HG02970 (cell line): ENCODE results near the gene WFIKKN2.
"Not testable (repeated sequence)": the region's sequence is repeated elsewhere in the genome, so short reads cannot be mapped to it uniquely, and the experiment has no call there.

ENCODE experiments used
- ATAC-seq: cut with Tn5 transposase; IDR thresholded peaks from one replicate; pipeline ENCODE4 v1.9.1; 2021; ENCODE audit warnings: mild to moderate bottlenecking, moderate library complexity, moderate number of reproducible peaks; ENCODE audit not compliant: unreplicated experiment, low FRiP score

WFIKKN2 gene

GRCh38 chr17:50850640-50851039, 15.3 kb downstream of the WFIKKN2 start:
- no peak for ATAC-seq

- ATAC-seq, result no peak
These were observed 17.7 kb downstream of the WFIKKN2 start for GRCh38 chr17:50853015-50853615.

- ATAC-seq, result no peak
These were observed 18.4 kb downstream of the WFIKKN2 start for GRCh38 chr17:50853781-50854180.

GRCh38 chr17:50855708-50856330, 20.4 kb downstream of the WFIKKN2 start:
- ATAC-seq, result no peak

- ATAC-seq, result no peak
These were observed 21.0 kb downstream of the WFIKKN2 start for GRCh38 chr17:50856431-50856830.

- ATAC-seq, result no peak
These were observed 23.3 kb downstream of the WFIKKN2 start for GRCh38 chr17:50858486-50859225.

- ATAC-seq, result not testable (repeated sequence)
These were observed 24.3 kb downstream of the WFIKKN2 start for GRCh38 chr17:50859727-50860126.

GRCh38 chr17:50861334-50861676, 25.9 kb downstream of the WFIKKN2 start:
- ATAC-seq, result no peak

GRCh38 chr17:50861822-50862528, 26.6 kb downstream of the WFIKKN2 start:
- ATAC-seq, result no peak

GRCh38 chr17:50863221-50863843, 27.9 kb downstream of the WFIKKN2 start:
- ATAC-seq, result no peak

- no peak for ATAC-seq
These were observed 28.5 kb downstream of the WFIKKN2 start for GRCh38 chr17:50863931-50864330.

- ATAC-seq, result no peak
These were observed 29.3 kb downstream of the WFIKKN2 start for GRCh38 chr17:50864747-50865059.

- ATAC-seq, result peak; percentile 26
These were observed 29.9 kb downstream of the WFIKKN2 start for GRCh38 chr17:50865060-50865867.

GRCh38 chr17:50865868-50866260, 30.5 kb downstream of the WFIKKN2 start:
- ATAC-seq, result no peak

- ATAC-seq, result peak; percentile 61
These were observed 31.0 kb downstream of the WFIKKN2 start, which contains the start of gene TOB1 for GRCh38 chr17:50866261-50866949. Gene TOB1 (minus strand): TSS chr17:50866354. CDS start chr17:50864017, 2,337 bp downstream.

GRCh38 chr17:50866950-50867362, 31.6 kb downstream of the WFIKKN2 start:
- ATAC-seq, result peak; percentile 5

GRCh38 chr17:50867363-50868139, 32.2 kb downstream of the WFIKKN2 start:
- ATAC-seq, result peak; percentile 21

- ATAC-seq, result no peak
These were observed 32.7 kb downstream of the WFIKKN2 start for GRCh38 chr17:50868140-50868438.

GRCh38 chr17:50868602-50869001, 33.2 kb downstream of the WFIKKN2 start:
- no peak for ATAC-seq
